ENCODE measurements around the gene APH1B. TPM values are rescaled to one million over a fixed set of nuclear protein-coding genes. Genes with fewer than 3 reads are reported as not detected.

The APH1B gene
- total RNA-seq, 1 experiment from 2014 or later, result 5.8 TPM

DNA sequence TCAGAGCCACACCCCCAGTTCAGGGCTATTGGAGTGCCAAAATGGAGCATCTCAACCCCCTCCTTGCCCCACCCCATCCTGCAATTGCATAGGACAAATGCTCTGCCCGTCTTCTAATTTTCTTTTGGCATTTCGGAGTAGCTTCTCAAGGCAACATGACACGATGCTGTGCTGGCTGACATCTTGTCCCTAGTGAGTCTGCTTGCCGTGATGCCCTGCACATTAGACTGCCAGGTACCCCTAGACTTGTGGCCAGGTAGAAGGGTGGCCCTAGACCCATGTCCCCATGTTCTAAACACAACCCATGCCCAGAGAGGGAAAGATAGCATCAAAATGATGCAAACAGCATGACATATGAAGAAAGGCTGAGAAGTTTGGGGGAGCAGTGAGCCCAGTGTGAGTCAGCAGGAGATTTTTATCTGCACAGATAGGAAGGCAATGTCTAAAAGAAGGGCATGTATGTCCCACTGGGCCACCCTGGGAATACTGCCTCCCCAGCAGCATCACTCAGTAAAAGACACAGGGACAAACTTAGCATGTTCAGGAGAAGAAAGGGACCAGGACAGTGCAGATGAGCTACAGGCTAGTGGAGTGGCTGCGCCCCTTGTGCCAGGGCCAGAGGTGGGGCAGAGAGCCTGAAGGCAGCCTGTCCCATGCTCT, 67.5 kb downstream of the APH1B start:
- TF ChIP-seq, protein P1, sequence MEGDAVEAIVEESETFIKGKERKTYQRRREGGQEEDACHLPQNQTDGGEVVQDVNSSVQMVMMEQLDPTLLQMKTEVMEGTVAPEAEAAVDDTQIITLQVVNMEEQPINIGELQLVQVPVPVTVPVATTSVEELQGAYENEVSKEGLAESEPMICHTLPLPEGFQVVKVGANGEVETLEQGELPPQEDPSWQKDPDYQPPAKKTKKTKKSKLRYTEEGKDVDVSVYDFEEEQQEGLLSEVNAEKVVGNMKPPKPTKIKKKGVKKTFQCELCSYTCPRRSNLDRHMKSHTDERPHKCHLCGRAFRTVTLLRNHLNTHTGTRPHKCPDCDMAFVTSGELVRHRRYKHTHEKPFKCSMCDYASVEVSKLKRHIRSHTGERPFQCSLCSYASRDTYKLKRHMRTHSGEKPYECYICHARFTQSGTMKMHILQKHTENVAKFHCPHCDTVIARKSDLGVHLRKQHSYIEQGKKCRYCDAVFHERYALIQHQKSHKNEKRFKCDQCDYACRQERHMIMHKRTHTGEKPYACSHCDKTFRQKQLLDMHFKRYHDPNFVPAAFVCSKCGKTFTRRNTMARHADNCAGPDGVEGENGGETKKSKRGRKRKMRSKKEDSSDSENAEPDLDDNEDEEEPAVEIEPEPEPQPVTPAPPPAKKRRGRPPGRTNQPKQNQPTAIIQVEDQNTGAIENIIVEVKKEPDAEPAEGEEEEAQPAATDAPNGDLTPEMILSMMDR (conservative IDR thresholded peaks at IDR 0.05), result no peak
- no peak for TF ChIP-seq EZH2 (IDR thresholded peaks at IDR 0.05; ENCODE audit: low read depth)
- DNase-seq, result no peak
- Histone ChIP-seq H3K9me2 (ENCODE audit: insufficient read depth) (no peaks in the 10 kb centered on the region), H3K27me3 (ENCODE audit: insufficient read depth, low read depth) (no peaks in the 10 kb centered on the region), H3K4me1 (replicated peaks; ENCODE audit: insufficient read depth) (peaks cover 14% of the 10 kb centered on the region), H3K4me3 (no peak overlapping the region), H3K27ac (no peak overlapping the region), H3K9me3 (ENCODE audit: insufficient read depth, low read depth) (no peaks in the 10 kb centered on the region), H2AFZ (no peak overlapping the region), H3F3A (ENCODE audit: insufficient read depth, low read depth) (no peaks in the 10 kb centered on the region), H3K79me2 (ENCODE audit: low read depth) (no peaks in the 10 kb centered on the region), H3K4me2 (no peak overlapping the region), H3K36me3 (ENCODE audit: low read depth) (no peaks in the 10 kb centered on the region), H4K20me1 (ENCODE audit: insufficient read depth) (no peaks in the 10 kb centered on the region)
- intact Hi-C loops (cut with micrococcal nuclease; ENCODE audit: unreplicated experiment), result loop anchor here (10.0 kb wide), 1 partner anchor 50 kb away; no protein-coding TSS in a partner anchor
- ChIA-PET POLR2A (ENCODE audit: unreplicated experiment) (no interaction called here), CTCF (no interaction called here)
- BruUV-seq (replicated peaks), result no TSS peak

DNA sequence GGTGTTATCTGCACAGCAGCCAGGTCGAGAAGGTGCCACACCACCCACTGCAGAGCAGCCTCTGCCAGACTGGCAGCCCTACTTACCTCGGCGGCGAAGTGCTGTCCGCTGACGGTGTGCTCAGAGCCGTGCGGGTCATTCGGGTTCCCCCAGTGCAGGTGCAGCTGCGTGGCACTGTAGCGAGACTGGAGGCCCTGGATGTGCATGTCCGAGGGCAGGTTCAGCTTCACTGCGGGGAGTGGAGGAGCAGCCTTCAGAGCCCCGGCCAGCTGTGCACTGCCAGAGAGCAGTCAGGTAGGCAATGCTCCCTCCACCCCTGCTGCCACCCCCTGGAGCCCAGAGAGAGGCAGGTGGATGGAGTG, 68.0 kb downstream of the APH1B start:
- Histone ChIP-seq H3K9me3 (ENCODE audit: insufficient read depth, low read depth) (no peaks in the 10 kb centered on the region), H3F3A (ENCODE audit: insufficient read depth, low read depth) (no peaks in the 10 kb centered on the region), H3K27ac (no peak overlapping the region), H3K4me3 (no peak overlapping the region), H2AFZ (no peak overlapping the region), H3K9me2 (ENCODE audit: insufficient read depth) (no peaks in the 10 kb centered on the region), H4K20me1 (ENCODE audit: insufficient read depth) (no peaks in the 10 kb centered on the region), H3K36me3 (ENCODE audit: low read depth) (no peaks in the 10 kb centered on the region), H3K4me2 (no peak overlapping the region), H3K79me2 (ENCODE audit: low read depth) (no peaks in the 10 kb centered on the region), H3K4me1 (replicated peaks; ENCODE audit: insufficient read depth) (peaks cover 14% of the 10 kb centered on the region), H3K27me3 (ENCODE audit: insufficient read depth, low read depth) (no peaks in the 10 kb centered on the region)
- TF ChIP-seq, protein P1 (conservative IDR thresholded peaks at IDR 0.05), result no peak
- no peak for TF ChIP-seq EZH2 (IDR thresholded peaks at IDR 0.05; ENCODE audit: low read depth)
- DNase-seq, result no peak
- ChIA-PET POLR2A (ENCODE audit: unreplicated experiment) (no interaction called here), CTCF (interaction anchor here (0.6 kb wide), 1 partner anchor 109 kb away, joined by 4 read pairs; no protein-coding TSS in a partner anchor)
- intact Hi-C loops (cut with micrococcal nuclease; ENCODE audit: unreplicated experiment), result loop anchor here (10.0 kb wide), 1 partner anchor 49 kb away; no protein-coding TSS in a partner anchor
- no TSS peak for BruUV-seq (replicated peaks)

DNA sequence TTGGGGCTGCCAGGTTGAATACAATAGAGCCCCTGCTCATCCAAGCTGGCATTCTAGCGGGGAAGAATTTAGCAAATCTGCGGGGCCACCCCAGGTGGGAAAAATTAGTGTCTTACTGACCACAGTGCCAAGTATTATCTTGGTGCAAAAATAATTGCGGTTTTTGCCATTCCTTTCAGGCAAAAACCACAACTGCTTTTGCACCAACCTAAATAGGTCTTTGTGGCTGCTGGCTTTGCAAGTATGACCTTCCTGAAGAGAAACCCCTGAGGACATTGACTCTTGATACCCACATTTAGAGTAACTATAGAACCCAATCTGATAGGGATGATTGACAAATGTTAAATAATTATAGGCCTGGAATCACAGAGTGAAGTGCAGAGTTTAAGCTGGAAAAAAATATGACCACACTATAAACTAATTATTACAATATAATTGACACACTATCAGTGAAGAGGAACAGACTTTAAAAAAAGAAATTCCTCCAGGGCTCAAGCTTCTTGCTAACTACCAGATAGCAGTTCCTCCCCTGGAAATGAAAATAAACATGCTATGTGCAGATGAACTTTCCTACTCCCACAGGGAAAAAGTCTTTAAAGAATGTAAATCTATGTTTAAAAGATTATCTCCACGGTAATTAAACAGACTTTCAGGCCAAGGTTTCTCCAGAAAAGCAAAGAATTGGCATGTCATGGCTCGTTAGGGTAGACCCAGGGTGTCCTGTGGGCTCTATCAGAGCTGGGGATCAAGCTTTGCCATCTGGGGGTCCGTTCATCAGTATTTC, 69.9 kb downstream of the APH1B start:
- Histone ChIP-seq H3K4me2 (no peak overlapping the region), H3K4me3 (no peak overlapping the region)
- DNase-seq, result no peak

More for the DNA sequence above, 69.9 kb downstream of the APH1B start:
- peaks cover 14% of the 10 kb centered on the region for H3K4me1 ChIP-seq (replicated peaks; ENCODE audit: insufficient read depth)
- no peaks in the 10 kb centered on the region for H3K36me3 ChIP-seq (ENCODE audit: low read depth)
- no peaks in the 10 kb centered on the region for H4K20me1 ChIP-seq (ENCODE audit: insufficient read depth)
- ChIA-PET POLR2A (ENCODE audit: unreplicated experiment) (no interaction called here), CTCF (no interaction called here)
- intact Hi-C loops (cut with micrococcal nuclease; ENCODE audit: unreplicated experiment), result loop anchor here (10.0 kb wide), 1 partner anchor 48 kb away; no protein-coding TSS in a partner anchor
- H3K27ac ChIP-seq, result no peak overlapping the region
- TF ChIP-seq, protein P1 (conservative IDR thresholded peaks at IDR 0.05), result no peak
- TF ChIP-seq EZH2 (IDR thresholded peaks at IDR 0.05; ENCODE audit: low read depth), result no peak
- no peaks in the 10 kb centered on the region for H3F3A ChIP-seq (ENCODE audit: insufficient read depth, low read depth)
- no peak overlapping the region for H2AFZ ChIP-seq
- H3K79me2 ChIP-seq (ENCODE audit: low read depth), result no peaks in the 10 kb centered on the region
- BruUV-seq (replicated peaks), result no TSS peak
- H3K9me3 ChIP-seq (ENCODE audit: insufficient read depth, low read depth), result no peaks in the 10 kb centered on the region
- no peaks in the 10 kb centered on the region for H3K27me3 ChIP-seq (ENCODE audit: insufficient read depth, low read depth)
- H3K9me2 ChIP-seq (ENCODE audit: insufficient read depth), result no peaks in the 10 kb centered on the region
